ENCODE results near the gene P3H2. TPM values are rescaled to one million over a fixed set of nuclear protein-coding genes. Genes with fewer than 3 reads are reported as not detected.
A peak's percentile ranks its signal among the peaks of the same experiment; 100 is the strongest.

Gene P3H2
- total RNA-seq, 4 donors from 2014 or later = 2.7 to 17.9 (median 12.9) TPM

DNA sequence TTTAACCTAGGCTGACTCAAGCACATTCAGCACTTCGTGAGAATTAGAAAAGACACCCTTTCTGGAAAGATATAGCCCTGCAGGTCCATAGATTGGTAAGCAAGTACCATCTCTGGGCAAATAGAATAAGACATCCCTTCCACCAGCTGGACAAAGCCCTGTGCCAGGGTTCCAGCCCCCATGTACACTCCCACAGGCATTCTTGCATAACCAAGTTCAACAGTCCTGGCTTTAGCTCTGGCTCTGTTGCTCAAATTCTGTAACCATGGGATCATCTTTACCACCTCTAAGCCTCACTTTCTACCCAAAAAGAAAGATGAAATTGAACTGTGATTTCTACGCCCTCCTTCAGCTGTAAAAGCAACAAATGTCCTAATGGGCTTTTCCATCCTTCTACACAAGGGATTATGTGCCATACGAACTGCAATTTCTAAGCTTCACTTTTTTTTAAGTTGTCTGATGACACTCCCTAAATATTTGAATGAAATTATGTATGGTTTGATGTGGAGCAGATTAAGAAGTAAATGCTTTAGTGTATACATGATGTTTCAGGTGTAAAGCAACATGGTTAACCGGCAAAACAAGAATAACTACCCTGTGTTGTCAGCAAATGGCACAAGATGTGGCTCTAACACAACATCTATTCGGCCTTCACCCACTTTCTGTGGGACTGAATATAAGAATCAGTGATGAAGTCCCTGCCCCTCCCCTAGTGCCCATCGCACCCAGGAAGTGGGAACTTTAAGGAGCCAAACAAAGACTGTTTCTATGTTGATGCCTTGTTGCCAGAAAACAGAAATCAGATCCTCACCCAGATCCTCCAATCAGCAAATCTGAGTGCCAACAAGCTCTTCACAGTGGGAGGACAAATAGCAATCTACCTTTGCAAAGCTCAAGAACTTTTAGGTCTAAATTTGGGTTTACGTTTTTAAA, 165.7 kb downstream of the P3H2 start:
- WGBS, 2 donors = 69 to 74% methylated on average over 7 of the region's 7 CpGs
- H3K36me3 ChIP-seq = no peaks in the 10 kb centered on the region
- no peak for TF ChIP-seq POLR2A (IDR thresholded peaks at IDR 0.05)
- no peak for TF ChIP-seq EP300 (IDR thresholded peaks at IDR 0.05)
- TF ChIP-seq, protein P1, sequence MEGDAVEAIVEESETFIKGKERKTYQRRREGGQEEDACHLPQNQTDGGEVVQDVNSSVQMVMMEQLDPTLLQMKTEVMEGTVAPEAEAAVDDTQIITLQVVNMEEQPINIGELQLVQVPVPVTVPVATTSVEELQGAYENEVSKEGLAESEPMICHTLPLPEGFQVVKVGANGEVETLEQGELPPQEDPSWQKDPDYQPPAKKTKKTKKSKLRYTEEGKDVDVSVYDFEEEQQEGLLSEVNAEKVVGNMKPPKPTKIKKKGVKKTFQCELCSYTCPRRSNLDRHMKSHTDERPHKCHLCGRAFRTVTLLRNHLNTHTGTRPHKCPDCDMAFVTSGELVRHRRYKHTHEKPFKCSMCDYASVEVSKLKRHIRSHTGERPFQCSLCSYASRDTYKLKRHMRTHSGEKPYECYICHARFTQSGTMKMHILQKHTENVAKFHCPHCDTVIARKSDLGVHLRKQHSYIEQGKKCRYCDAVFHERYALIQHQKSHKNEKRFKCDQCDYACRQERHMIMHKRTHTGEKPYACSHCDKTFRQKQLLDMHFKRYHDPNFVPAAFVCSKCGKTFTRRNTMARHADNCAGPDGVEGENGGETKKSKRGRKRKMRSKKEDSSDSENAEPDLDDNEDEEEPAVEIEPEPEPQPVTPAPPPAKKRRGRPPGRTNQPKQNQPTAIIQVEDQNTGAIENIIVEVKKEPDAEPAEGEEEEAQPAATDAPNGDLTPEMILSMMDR (IDR thresholded peaks at IDR 0.05) = no peak
- no peaks in the 10 kb centered on the region for H3K9me3 ChIP-seq
- peaks cover 0 to 14% (median 0%) of the 10 kb centered on the region in 4 donors for H3K4me1 ChIP-seq
- DNase-seq (ENCODE audit: low spot score in 2 of 2) = no peak
- no peak overlapping the region for H3K4me3 ChIP-seq
- no peaks in the 10 kb centered on the region for H3K27me3 ChIP-seq
- peak overlapping the region in 1 of 4 donors; percentile 59 for H3K27ac ChIP-seq

DNA sequence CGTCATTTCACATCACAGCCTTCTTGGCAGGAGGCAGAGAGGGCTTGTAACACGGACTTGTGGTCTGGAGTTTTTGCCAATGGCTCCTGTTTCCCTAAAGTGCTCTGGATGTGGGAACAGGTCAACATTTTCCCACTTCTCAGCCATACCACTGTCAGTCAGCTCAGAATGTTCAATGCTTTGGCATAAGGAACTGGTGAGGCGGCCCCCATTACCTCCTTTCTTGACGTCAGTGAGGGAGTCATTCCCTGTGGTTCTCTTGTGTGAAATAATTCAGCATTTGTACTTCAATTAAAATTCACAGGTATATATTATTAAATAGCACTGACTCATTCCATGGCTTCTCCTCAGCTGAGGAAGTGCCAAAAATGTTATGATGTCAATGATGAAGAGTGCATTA, 167.1 kb downstream of the P3H2 start:
- no peak for DNase-seq (ENCODE audit: low spot score in 2 of 2)
- no peaks in the 10 kb centered on the region for H3K27me3 ChIP-seq
- 51% methylated on average over 4 of the region's 4 CpGs for WGBS, 2 donors
- peaks cover 0 to 14% (median 0%) of the 10 kb centered on the region in 4 donors for H3K4me1 ChIP-seq
- H3K36me3 ChIP-seq = no peaks in the 10 kb centered on the region
- no peak for TF ChIP-seq EP300 (IDR thresholded peaks at IDR 0.05)
- H3K9me3 ChIP-seq = no peaks in the 10 kb centered on the region
- peak overlapping the region in 1 of 4 donors; percentile 14 for H3K27ac ChIP-seq
- H3K4me3 ChIP-seq = no peak overlapping the region

DNA sequence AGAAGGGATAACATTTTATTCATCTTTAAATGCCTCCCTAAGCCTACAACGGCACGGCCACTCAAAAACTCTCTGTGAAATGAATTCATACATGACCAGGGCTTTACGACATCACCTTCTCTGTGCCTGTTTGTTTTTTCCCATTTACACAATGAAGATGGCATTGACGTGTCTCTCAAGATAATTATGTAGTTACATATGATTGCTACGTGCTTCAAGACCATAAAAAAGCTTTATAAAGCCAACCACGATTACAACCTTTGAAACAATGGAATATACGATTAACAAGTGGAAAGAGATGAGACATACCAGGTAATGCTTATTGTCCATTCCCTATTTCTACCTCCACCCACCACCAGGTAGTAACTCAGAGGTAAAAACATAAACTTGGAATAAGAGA, 168.4 kb downstream of the P3H2 start:
- no peak overlapping the region for H3K27ac ChIP-seq
- DNase-seq (ENCODE audit: low spot score in 2 of 2) = no peak
- H3K4me1 ChIP-seq = peaks cover 0 to 14% (median 0%) of the 10 kb centered on the region in 4 donors
- TF ChIP-seq POLR2A (IDR thresholded peaks at IDR 0.05) (no peak), EP300 (IDR thresholded peaks at IDR 0.05) (no peak)
- TF ChIP-seq, protein P1 (IDR thresholded peaks at IDR 0.05) = no peak
- no peaks in the 10 kb centered on the region for H3K36me3 ChIP-seq
- WGBS, 2 donors = 89 to 91% methylated on average over 7 of the region's 7 CpGs
- H3K9me3 ChIP-seq = no peaks in the 10 kb centered on the region
- H3K4me3 ChIP-seq = no peak overlapping the region
- H3K27me3 ChIP-seq = no peaks in the 10 kb centered on the region

DNA sequence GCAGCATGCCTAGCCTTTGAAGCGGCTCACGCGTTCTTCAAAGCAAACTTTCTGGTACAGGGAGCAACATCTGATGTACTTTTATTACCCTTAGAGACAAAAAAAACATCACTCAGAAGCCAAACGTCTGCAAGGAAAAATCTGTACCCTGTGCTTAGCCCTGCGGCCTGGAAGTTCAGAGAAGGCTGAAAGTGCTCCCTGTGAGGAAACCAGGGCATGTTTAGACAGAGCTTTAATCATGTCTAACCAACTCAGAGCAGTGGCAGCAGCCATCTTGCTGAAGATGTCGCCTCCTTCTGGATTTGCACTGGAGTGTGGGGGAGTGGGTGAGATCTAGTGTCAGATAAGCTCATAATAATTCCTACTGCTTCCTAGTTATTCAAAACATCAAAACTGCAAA, 170.4 kb downstream of the P3H2 start:
- H3K27ac ChIP-seq = no peak overlapping the region
- H3K4me1 ChIP-seq = peaks cover 0 to 14% (median 0%) of the 10 kb centered on the region in 4 donors
- DNase-seq (ENCODE audit: low spot score in 2 of 2) = no peak
- H3K9me3 ChIP-seq = no peaks in the 10 kb centered on the region
- TF ChIP-seq, protein P1 (IDR thresholded peaks at IDR 0.05) = no peak
- TF ChIP-seq EP300 (IDR thresholded peaks at IDR 0.05) = no peak
- TF ChIP-seq POLR2A (IDR thresholded peaks at IDR 0.05) = no peak
- no peaks in the 10 kb centered on the region for H3K27me3 ChIP-seq
- WGBS, 2 donors = 67 to 72% methylated on average over 6 of the region's 6 CpGs
- H3K36me3 ChIP-seq = no peaks in the 10 kb centered on the region
- no peak overlapping the region for H3K4me3 ChIP-seq

DNA sequence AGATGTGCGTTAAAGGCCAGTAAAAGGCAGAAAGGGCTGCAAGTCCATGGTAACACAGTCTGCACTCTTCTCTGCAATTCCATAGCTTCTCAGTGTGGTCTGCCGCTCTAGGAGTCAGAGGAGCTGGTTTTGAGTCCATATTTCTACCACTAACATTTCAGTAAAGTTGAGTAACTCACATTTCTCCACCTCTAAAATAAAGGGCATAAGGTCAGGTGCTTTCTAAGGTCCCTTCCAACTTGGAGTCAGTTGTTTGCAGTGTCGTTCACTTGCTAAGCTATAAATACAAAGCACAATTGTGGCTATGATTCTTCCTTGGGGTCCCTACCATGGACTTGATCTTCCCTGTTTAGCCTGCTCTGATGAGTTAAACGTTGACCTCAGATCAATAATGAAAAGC, 171.1 kb downstream of the P3H2 start:
- TF ChIP-seq, protein P1 (IDR thresholded peaks at IDR 0.05) = no peak
- TF ChIP-seq EP300 (IDR thresholded peaks at IDR 0.05) = no peak
- no peaks in the 10 kb centered on the region for H3K27me3 ChIP-seq
- 73 to 79% methylated on average over 4 of the region's 4 CpGs for WGBS, 2 donors
- H3K9me3 ChIP-seq = no peaks in the 10 kb centered on the region
- peaks cover 0 to 8% (median 0%) of the 10 kb centered on the region in 4 donors for H3K4me1 ChIP-seq
- H3K4me3 ChIP-seq = no peak overlapping the region
- H3K27ac ChIP-seq = no peak overlapping the region
- H3K36me3 ChIP-seq = no peaks in the 10 kb centered on the region
- no peak for DNase-seq (ENCODE audit: low spot score in 2 of 2)
